Stimulated activated CD8-positive, alpha-beta memory T cell treated with anti-CD3 and anti-CD28 coated beads, Interleukin-4, amount 100 ng/mL, for 1 hour (primary cell): ENCODE results near the gene ACACA.

Experiments
- DNase-seq, 2 donors: peaks; one replicate each; pipeline ENCODE4 v3.0.0-alpha.2; 2020; ENCODE audit warnings: low read depth in 2 of 2, low spot score in 1 of 2

The ACACA gene

GRCh38 chr17:37295888-37296287 is 110.7 kb downstream of the ACACA start:
- DNase-seq, result no peak

- no peak for DNase-seq
Observed at GRCh38 chr17:37294888-37295287, 111.7 kb downstream of the ACACA start.

GRCh38 chr17:37293770-37294169 is 112.9 kb downstream of the ACACA start:
- DNase-seq, result no peak

- DNase-seq, result no peak
Observed at GRCh38 chr17:37292429-37293139, 114.1 kb downstream of the ACACA start.

GRCh38 chr17:37291351-37291750 is 115.3 kb downstream of the ACACA start:
- no peak for DNase-seq

- DNase-seq, result no peak
Observed at GRCh38 chr17:37286430-37286829, 120.2 kb downstream of the ACACA start.

GRCh38 chr17:37284191-37284590 is 122.4 kb downstream of the ACACA start:
- no peak for DNase-seq

- DNase-seq, result no peak
Observed at GRCh38 chr17:37283414-37283961, 123.1 kb downstream of the ACACA start.

- no peak for DNase-seq
Observed at GRCh38 chr17:37280841-37281240, 125.8 kb downstream of the ACACA start.

- DNase-seq, result no peak
Observed at GRCh38 chr17:37278247-37278894, 128.3 kb downstream of the ACACA start.

- no peak for DNase-seq
Observed at GRCh38 chr17:37276475-37276874, 130.2 kb downstream of the ACACA start.

GRCh38 chr17:37274461-37274860 is 132.2 kb downstream of the ACACA start:
- no peak for DNase-seq

GRCh38 chr17:37273409-37274051 is 133.1 kb downstream of the ACACA start:
- no peak for DNase-seq

- no peak for DNase-seq
Observed at GRCh38 chr17:37265446-37266173, 141.0 kb downstream of the ACACA start.

- no peak for DNase-seq
Observed at GRCh38 chr17:37261286-37261685, 145.3 kb downstream of the ACACA start.

- DNase-seq, result no peak
Observed at GRCh38 chr17:37259030-37259735, 147.5 kb downstream of the ACACA start.

GRCh38 chr17:37256627-37257026 is 150.0 kb downstream of the ACACA start:
- DNase-seq, result no peak

- no peak for DNase-seq
Observed at GRCh38 chr17:37255432-37255831, 151.2 kb downstream of the ACACA start.

GRCh38 chr17:37247825-37248224 is 158.8 kb downstream of the ACACA start:
- DNase-seq, result no peak

GRCh38 chr17:37246085-37246484 is 160.6 kb downstream of the ACACA start:
- no peak for DNase-seq

GRCh38 chr17:37240381-37240780 is 166.3 kb downstream of the ACACA start:
- DNase-seq, result no peak
